Non-pigmented ciliary epithelial cell (primary cell): Measurements from ENCODE around the gene ZFYVE19.

ENCODE experiments used
- DNase-seq: peaks from one replicate; pipeline ENCODE4 v3.0.0-alpha.2; 2010; ENCODE audit warnings: low read depth

ZFYVE19 gene

GRCh38 chr15:40807028-40807887 is at the start of gene ZFYVE19, which contains the start of gene DNAJC17:
Gene ZFYVE19 (plus strand): TSS chr15:40807089. CDS start chr15:40807590, 501 bp downstream.
Gene DNAJC17 (minus strand): TSS chr15:40807473. CDS start chr15:40807446, 27 bp downstream.
- DNase-seq: peak; percentile 91

GRCh38 chr15:40759961-40760360 is 46.9 kb upstream of the ZFYVE19 start:
- no peak for DNase-seq

GRCh38 chr15:40762919-40763800 is 43.7 kb upstream of the ZFYVE19 start:
- DNase-seq: no peak

GRCh38 chr15:40763801-40764628 is 42.9 kb upstream of the ZFYVE19 start, which contains the start of gene GCHFR:
Gene GCHFR (plus strand): TSS chr15:40764068. CDS start chr15:40764181, 113 bp downstream.
- DNase-seq: no peak

- no peak for DNase-seq
Measured at GRCh38 chr15:40764629-40765103, 42.2 kb upstream of the ZFYVE19 start.

GRCh38 chr15:40766194-40766815 is 40.6 kb upstream of the ZFYVE19 start:
- DNase-seq: no peak

- DNase-seq: no peak
Measured at GRCh38 chr15:40766906-40767837, 39.7 kb upstream of the ZFYVE19 start.

GRCh38 chr15:40767838-40768500 is 38.9 kb upstream of the ZFYVE19 start:
- DNase-seq: no peak

GRCh38 chr15:40768521-40769273 is 38.2 kb upstream of the ZFYVE19 start:
- no peak for DNase-seq

GRCh38 chr15:40769274-40770146 is 37.4 kb upstream of the ZFYVE19 start, which contains the start of gene C15orf62:
Gene C15orf62 (plus strand): TSS chr15:40769980. CDS start chr15:40770496, 516 bp downstream.
- no peak for DNase-seq

GRCh38 chr15:40770147-40770721 is 36.7 kb upstream of the ZFYVE19 start:
- no peak for DNase-seq

- no peak for DNase-seq
Measured at GRCh38 chr15:40771242-40771641, 35.6 kb upstream of the ZFYVE19 start.

- no peak for DNase-seq
Measured at GRCh38 chr15:40772014-40772413, 34.9 kb upstream of the ZFYVE19 start.

GRCh38 chr15:40773496-40773895 is 33.4 kb upstream of the ZFYVE19 start:
- DNase-seq: no peak

- DNase-seq: no peak
Measured at GRCh38 chr15:40773902-40774301, 33.0 kb upstream of the ZFYVE19 start.

- no peak for DNase-seq
Measured at GRCh38 chr15:40775007-40775406, 31.9 kb upstream of the ZFYVE19 start.
